SK-N-SH (cell line): ENCODE results near the gene TRNT1.

ENCODE experiments used
- EZH2phosphoT487 ChIP-seq: fragments of 200-600 bp; sonication (generic); IDR thresholded peaks from 2 replicates; pipeline ENCODE4 v1.6.1; 2017; ENCODE audit warnings: low read depth, mixed run types, mild to moderate bottlenecking, antibody characterized with exemption, moderate library complexity, borderline replicate concordance
- JUND ChIP-seq: IDR thresholded peaks from 2 replicates; pipeline ENCODE4 v1.4.0; 2012
- MEF2A ChIP-seq: IDR thresholded peaks from 2 replicates; pipeline ENCODE4 v1.4.0; 2012; ENCODE audit warnings: low read depth, borderline replicate concordance
- TAF1 ChIP-seq: IDR thresholded peaks from 2 replicates; pipeline ENCODE4 v1.6.1; 2012; ENCODE audit warnings: low read depth, mild to moderate bottlenecking, low read length, moderate library complexity, borderline replicate concordance
- TCF12 ChIP-seq: IDR thresholded peaks from 2 replicates; pipeline ENCODE4 v1.4.0; 2012
- TEAD4 ChIP-seq: IDR thresholded peaks from 2 replicates; pipeline ENCODE4 v1.4.0; 2012; ENCODE audit warnings: mild to moderate bottlenecking, borderline replicate concordance; ENCODE audit not compliant: insufficient read depth
- TF ChIP-seq, protein P1 (sequence below): fragments of 200-600 bp; sonication (generic); IDR thresholded peaks from 2 replicates; pipeline ENCODE4 v1.6.1; 2017; ENCODE audit warnings: antibody characterized with exemption, mild to moderate bottlenecking, moderate library complexity

DNA sequence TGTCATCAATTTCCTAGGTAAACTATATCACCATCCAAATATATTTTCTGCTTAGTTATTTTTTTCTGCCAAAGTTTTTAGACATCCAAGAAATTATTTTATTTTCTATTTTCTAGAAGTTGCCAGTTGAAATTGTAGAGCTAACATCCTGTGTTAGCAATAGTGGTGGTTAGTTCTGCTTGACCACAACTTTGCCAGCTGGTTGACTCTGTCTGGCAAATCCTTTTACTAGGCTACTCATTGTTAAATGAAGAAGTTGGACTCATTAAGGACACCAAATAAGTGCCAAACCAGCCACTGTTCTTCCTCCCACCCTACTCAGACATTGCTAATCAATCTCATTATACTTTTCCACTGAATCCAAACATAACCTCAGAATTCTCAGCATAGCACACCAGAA lies 68.1 kb downstream of the TRNT1 start:
- TF ChIP-seq, protein P1, sequence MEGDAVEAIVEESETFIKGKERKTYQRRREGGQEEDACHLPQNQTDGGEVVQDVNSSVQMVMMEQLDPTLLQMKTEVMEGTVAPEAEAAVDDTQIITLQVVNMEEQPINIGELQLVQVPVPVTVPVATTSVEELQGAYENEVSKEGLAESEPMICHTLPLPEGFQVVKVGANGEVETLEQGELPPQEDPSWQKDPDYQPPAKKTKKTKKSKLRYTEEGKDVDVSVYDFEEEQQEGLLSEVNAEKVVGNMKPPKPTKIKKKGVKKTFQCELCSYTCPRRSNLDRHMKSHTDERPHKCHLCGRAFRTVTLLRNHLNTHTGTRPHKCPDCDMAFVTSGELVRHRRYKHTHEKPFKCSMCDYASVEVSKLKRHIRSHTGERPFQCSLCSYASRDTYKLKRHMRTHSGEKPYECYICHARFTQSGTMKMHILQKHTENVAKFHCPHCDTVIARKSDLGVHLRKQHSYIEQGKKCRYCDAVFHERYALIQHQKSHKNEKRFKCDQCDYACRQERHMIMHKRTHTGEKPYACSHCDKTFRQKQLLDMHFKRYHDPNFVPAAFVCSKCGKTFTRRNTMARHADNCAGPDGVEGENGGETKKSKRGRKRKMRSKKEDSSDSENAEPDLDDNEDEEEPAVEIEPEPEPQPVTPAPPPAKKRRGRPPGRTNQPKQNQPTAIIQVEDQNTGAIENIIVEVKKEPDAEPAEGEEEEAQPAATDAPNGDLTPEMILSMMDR, result no peak
- TF ChIP-seq EZH2phosphoT487 (no peak), JUND (no peak), TEAD4 (no peak), TAF1 (no peak), TCF12 (no peak), MEF2A (no peak)
